ENCODE data around the gene WASF1. TPM values are rescaled to one million over a fixed set of nuclear protein-coding genes. Genes with fewer than 3 reads are reported as not detected.

WASF1 gene
- 8.0 and 22.8 TPM in 2 replicates for total RNA-seq

DNA sequence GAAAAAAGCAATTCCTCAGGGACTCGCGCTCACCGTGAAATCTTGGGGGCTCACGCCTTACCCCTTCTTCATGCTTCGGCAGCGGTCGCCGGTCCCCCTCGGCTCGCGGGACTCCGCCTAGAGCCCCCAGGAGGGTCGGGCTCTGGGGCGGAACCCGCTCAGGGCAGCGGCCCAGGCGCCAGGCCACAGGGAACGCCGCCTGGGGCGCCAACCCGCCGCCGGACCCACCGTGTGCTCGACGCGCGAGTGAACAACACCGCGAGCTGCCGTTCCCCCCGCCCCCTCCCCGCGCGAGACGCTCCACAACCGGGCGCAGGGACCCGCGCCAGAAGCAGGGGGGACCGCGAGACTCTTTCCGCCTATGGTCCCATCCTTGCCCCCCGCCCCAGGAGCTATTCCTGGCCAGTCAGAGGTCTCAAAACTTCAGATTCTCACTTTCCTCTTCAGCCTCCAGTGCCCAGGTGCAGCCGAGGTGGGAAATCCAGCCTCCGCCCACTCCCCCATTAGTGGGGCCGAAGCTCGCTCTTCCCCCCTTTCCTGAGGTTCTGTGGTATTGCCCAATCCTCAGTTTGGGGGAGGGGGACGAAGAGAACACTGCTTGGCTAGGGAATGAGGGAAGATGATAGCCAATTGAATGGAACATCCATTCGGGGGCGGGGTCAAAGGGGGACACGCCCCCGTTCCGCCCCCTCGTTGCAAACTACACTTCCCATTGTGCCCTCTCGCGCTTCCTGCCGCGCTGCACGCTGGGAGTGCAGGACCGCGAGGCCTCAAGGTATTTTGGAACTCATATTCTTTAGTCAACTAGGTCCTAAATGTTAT lies at the start of gene WASF1:
Gene WASF1, minus strand, starts transcription at position 265 of the 822 bp plus-strand sequence. CDS start 52,069 bp downstream, outside the sequence.
- DNase-seq (ENCODE audit: low read depth) = peak; percentile 95

DNA sequence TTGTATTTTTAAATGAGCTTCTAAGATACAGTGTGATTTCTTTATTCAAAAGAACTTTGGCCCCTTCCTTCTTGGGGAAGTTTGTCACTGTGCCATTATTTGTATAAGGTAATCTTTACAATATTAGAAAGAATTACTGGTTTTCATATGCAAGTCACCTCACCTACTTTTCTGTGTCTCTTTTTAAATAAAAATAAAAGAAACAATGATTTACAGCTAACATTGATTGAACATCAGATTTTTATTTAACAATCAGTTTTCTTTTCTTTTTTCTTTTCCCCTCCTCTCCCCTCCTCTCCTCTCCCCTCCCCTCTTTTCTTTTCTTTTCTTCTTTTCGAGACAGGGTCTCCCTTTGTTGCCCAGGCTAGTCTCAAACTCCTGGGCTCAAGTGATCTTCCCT lies 46.8 kb upstream of the WASF1 start:
- DNase-seq (ENCODE audit: low read depth) = no peak

DNA sequence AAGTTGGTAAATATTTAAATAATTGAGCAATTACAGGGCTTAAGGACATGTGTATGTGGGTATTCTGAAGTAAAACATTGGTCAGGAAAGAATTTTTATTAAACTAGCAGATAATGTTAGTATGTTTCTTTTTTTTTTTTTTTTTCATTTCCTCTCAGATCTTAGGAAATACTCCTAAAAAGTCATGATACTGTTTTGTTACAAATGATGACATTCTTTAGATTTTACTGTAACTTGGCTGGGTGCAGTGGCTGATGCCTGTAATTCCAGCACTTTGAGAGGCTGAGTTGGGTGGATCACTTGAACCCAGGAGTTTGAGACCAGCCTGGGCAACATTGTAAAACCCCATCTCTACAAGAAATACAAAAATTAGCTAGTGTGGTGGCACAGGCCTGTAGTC lies 42.3 kb upstream of the WASF1 start:
- no peak for DNase-seq (ENCODE audit: low read depth)

DNA sequence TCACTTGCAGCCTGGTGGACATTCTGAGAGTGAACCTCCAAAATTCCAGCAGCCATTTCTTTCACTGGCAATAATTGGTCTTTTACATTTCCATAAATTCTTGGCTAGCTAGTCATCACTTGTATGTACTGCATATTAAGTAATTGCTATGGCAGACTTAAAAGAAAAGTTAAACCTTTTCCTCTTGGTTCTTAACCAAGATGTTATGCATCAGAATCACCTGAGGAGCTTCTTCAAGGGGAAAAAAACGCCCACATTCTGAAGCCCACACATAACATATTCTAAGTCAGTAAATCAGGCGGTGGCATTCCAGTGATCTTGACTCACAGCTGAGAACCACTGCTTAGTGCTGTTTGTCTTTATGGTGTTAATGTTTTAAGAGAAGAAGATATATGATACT lies 37.8 kb upstream of the WASF1 start:
- peak; percentile 88 for DNase-seq (ENCODE audit: low read depth)

DNA sequence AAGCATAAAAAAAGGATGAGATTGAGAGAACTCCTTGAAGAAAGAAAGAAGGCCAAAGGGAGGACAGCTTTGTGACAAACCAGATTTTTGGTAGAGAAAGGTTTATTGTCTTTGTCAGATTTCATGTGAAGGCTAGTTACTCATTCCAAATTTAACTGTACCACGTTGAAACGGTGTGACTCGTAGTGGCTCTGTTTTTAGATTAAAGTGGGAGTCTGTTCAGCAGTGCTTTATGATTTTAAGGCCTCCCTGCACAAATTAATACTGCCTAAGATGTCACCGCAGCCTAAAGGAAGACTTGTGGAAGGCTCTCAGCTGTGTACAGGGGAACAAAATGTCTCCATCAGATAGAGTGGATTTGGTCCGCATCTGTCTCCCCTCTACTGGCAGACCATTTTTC lies 36.7 kb upstream of the WASF1 start:
- no peak for DNase-seq (ENCODE audit: low read depth)

DNA sequence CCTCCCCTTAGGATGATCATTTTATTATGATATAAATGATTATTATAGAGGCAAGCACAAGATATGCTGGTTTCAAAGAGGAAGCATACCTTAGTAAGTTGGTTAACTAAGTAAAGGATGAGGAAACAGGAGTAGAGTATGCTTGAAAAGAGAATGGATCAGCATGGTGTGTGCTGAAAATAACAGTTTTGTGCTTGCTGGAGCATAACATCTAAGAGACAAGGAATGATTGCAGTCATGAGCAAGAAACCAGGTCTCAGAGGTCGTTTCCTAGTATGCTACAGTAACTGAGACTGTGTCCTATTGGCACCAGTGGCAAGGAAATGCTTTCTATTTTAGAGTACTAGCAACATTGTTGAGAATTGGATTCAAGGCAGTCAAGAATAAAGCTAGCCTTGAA lies 34.9 kb upstream of the WASF1 start:
- DNase-seq (ENCODE audit: low read depth) = peak; percentile 83

DNA sequence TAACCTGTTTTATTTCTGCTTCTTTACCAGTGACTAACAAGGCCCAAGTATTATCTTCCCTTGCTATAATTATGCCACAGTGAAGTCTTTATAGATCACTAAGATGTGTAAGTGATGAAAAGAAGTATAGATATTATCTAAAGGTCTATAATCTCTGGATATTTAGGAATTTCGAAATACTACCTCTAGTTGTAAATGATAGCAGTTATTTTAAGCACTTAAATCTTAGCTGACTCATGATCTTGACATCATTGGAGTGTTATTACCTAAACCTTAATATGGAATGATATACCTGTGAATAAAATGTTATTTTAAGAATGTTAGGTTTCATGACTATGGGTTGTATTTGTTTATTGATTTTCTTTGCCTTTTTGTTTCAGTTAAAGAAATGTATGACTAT lies 32.3 kb upstream of the WASF1 start:
- DNase-seq (ENCODE audit: low read depth) = no peak

DNA sequence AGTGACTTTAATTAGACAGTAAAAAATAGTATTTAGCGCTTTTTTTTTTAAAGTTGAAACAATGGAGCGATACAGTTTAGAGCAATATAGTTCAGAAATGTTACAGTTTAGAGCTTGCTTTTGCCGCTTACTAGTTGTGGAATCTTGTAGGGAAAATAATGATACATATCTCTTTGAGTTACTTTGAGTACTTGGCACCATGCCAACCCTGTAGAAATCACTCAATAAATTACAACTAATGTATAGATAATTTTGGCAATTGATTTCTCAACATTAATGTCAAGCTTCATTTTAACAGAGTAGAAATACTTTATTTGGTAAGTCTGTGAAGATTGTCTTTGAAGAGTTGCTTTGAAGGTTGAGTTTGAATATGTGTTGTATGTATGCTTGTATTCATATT lies 28.2 kb upstream of the WASF1 start:
- no peak for DNase-seq (ENCODE audit: low read depth)

DNA sequence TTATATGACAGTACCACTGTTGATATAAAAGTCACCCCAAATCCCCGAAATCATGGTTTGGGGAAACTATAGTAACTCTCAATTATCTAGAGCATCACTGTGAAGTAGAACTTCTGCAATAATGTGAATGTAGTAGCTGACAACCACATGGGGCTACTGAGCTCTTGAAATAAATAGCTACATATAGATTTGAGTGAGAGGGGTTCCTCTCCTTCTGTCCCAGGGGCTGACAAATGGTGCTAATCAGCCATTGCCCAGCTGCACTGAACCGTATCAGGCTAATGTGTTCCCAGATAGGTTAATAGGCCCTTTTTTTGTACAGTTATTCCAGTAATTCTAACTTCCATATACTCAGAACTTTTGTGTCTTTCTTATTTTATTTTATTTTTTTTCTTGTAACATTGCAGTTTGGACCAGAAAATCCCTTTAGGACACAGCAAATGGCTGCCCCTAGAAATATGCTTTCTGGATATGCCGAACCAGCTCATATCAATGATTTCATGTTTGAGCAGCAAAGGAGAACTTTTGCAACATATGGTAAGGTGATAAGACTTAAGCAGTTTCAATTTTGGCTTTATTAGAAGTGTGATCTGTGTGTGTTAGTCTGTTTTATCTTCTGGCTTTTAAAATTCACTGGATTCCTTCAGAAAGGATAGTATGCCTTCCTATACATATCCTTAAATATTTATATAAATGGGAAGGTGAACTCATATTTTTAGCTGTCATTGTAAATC lies 21.8 kb upstream of the WASF1 start:
- no peak for DNase-seq (ENCODE audit: low read depth)

DNA sequence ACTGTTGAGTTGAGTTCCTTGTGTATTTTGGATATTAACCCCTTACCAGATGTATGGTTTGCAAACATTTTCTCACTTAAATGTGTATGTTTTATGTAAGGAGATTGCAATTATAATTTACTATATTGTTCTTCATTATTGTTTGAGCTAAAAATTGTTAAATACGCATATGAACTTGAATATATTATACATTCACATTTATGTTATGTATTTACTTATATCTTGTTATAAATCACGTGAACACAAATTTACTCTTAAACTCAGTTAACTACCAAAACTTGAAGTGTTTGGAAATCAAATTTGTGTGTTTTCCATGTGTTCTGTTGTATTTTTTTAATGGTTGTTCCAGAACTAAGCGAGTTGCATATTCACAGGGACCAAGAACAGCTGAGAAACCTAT lies 19.1 kb upstream of the WASF1 start:
- no peak for DNase-seq (ENCODE audit: low read depth)

DNA sequence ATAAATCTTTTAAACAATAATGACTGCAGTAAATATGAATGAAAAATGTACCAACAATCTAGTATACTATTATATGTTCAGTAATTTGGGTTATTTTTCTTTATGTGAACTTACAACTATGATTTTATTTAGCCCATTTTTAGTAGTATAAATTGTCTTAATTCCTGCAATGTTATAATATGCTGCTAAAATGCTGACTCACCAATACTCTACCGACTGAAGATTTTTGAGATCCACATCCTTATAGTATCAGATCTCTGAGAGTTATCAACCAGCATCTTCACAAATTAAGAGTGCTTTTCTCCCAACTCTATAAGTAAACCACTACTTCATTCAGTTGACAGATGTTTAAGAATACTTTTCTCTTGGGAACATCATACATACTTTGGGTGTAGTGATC lies 17.4 kb upstream of the WASF1 start:
- DNase-seq (ENCODE audit: low read depth) = no peak

DNA sequence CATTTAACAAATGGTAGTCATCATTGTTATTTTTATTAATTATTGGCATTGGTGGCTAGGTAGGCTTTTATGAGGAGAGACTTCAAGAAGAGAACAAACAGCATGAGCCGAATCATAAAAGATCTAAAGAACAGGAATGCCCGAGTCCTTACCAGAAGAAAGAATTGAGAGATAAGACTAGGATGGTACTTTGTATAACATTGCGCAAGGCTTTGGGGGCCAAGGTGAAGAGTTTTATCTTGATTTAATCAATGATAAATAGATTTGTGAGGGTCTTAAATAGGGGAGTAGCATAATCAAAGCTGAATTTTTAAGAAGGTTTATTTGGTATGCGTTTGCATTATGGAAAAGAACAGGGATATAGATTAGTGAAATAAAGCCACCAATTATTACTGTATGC lies 16.2 kb upstream of the WASF1 start:
- no peak for DNase-seq (ENCODE audit: low read depth)

DNA sequence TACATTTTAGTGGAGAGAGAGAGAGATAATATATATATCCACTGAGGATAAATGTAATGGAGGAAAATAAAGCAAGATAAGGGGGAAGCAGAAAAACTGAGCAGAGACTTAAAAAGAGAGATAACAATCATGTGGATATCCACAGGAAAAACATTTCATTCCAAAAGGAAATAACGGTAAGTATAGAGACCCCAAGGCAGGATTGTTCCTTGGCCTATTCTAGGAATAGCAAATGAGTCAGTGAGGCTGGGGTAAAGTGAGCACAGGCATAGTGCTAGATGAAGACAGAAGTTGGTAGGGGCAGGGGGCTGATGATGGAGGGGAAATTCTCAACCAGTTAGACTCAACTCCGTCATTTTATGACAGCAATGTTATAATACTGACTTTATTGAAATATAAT lies 12.0 kb upstream of the WASF1 start:
- DNase-seq (ENCODE audit: low read depth) = no peak

DNA sequence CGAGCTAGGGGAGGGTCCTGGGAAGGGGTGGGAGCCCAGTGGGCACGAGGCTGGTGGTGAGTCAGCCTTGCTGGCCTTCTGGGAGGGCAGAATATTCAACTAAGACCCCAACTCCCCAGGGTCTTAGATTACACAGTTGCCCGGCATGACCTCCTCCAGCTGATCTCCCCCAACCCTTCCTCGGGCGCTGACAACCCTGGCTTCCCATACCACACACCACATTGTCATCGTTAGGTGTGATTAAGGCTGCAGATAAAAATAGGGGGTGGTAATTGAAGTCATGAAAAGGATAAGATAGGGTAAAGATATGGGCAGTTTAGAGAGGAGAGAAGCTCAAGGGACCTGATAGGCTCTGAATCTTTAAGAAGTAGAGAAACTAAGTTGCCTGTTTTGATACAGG lies 11.3 kb upstream of the WASF1 start:
- no peak for DNase-seq (ENCODE audit: low read depth)

DNA sequence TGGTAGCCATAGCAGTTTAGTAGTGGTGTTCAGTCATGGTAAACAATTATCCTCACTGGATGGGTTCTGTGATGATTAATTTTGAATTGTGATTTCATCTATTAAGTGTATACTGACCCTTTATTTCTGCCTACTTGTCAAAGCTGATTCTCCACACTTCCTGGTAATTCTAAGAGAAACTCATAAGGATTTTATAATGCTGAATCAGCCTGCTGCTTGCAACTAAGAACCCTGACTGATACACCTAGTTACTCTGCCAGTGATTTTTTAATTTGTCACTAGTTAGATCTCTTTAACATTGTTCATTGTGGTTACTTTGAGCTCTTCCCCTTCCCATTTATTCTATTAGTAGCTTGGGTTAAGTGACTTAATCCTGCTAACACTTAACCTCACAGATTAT lies 9.3 kb upstream of the WASF1 start:
- DNase-seq (ENCODE audit: low read depth) = peak; percentile 76

DNA sequence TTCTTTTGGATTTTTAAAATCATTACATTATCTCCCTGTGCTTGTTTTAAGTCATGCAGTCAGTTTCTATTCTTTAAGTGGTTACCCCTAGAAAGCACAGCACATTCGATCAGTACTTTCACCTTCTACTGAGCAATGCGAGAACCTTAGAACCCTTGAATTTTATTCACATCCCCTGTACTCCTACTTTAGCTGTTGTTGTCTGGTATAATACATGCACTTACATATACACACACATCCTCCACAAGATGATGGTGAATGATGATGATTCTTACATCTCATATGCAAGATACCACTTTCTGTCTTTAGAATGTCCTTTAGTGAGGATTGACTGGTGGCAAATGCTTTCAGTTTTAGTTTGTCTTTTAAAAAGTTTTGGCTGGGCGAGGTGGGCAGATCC lies 6.4 kb upstream of the WASF1 start:
- DNase-seq (ENCODE audit: low read depth) = no peak

DNA sequence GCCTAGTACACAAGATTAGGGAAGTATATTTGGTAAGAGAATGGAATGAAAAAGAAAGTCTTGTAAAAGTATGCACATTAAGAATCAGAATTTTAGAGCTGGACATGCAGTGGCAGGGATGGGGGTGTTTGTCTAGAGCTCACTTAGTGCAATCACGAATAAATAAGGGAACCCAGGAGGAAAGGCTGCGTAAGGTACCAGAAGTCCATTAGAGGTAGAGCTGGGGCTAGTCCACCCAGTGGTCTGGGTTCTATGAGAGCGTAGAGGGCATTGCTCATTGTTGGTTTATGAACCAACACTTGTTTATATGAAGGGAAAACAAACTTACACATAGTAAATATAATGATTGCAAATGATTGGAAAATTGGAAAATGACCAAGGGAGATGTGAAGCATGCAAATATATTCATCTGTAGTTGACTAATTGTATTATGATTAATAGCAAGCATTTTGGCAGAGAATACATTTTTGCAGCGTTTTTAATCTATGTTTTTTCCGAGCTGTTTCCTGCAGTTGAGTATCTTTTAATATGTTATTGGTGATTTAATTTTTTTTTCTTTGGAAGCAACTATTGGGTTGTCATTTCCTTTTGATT lies 3.9 kb upstream of the WASF1 start:
- DNase-seq (ENCODE audit: low read depth) = no peak

DNA sequence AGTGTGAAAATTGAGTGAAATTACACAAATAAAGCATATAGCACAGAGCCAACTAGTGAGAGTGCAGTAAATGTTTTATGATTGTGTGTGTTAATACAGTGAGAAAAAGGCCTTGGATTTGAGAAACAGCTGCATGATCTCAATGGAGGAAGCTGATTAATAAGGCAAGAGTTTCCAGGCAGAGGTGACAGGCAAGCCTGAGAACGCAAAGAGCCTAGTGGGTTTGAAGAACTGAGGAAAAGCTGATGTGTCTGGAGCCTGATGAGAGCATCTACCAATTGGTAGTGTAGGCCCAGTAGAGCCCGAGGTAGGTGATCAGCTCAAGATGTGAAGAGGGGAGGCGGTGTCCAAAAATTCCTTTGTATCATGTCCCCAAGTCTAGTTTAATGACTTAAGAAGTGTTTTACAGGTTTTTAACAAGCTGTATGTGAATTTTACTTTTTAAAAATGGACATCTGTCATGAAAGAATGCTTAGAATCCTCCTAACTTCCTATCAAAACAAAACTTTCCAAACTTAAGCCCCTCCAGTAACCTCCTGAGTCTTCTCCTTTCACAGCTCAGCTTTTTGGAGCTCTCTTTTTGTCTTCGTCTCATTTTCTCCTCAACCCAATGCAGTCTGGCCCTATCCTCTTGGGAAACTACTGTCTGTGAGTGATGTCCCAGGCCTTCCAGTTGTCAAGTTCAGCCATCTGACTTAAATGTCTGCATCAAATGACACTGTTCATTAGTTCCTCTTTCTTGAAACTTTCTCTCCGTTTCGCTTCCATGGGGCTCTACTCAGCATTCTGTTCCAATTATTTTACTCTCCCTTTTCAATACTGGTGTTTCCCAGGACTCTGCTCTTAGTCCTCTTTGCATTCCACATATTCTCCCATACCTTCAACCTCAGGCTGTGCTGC lies 1.9 kb upstream of the WASF1 start:
- DNase-seq (ENCODE audit: low read depth) = no peak

DNA sequence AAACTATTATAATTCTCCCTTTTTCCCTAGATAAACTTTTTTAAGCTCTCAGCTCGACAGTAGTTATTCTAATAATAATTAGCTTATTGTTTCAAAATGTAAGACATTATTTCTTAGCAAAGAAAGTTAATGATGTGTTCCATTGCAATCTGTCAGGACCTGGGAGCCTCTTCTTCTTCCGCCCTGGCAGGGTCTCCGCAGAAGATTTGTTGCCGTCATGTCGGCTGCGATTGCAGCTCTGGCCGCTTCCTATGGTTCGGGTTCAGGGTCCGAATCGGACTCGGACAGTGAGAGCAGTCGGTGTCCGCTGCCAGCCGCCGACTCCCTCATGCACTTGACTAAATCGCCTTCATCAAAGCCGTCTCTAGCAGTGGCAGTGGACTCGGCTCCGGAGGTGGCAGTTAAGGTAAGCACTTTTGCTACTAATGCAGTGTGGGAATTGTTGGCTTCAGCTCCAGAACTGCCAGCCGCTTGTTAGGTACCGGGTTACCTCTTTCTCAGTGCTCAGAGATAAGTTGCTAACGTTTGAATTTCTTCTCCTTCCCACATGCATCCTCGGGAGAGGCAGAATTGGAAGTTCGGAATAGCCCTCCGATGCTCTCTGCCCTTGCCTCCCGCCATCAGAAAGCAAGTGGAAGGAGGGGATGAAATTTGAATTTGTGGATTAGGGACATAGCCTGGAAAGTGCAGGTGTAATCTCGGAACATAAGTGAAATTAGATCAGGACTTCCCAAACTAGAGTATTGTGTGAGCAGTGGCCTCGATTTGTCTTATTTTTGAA lies 948 bp upstream of the WASF1 start, which contains the start of gene CDC40:
Gene CDC40, plus strand, starts transcription at position 200 of the 781 bp plus-strand sequence. Its CDS starts 18 bp downstream, at position 218.
- no peak for DNase-seq (ENCODE audit: low read depth)

DNA sequence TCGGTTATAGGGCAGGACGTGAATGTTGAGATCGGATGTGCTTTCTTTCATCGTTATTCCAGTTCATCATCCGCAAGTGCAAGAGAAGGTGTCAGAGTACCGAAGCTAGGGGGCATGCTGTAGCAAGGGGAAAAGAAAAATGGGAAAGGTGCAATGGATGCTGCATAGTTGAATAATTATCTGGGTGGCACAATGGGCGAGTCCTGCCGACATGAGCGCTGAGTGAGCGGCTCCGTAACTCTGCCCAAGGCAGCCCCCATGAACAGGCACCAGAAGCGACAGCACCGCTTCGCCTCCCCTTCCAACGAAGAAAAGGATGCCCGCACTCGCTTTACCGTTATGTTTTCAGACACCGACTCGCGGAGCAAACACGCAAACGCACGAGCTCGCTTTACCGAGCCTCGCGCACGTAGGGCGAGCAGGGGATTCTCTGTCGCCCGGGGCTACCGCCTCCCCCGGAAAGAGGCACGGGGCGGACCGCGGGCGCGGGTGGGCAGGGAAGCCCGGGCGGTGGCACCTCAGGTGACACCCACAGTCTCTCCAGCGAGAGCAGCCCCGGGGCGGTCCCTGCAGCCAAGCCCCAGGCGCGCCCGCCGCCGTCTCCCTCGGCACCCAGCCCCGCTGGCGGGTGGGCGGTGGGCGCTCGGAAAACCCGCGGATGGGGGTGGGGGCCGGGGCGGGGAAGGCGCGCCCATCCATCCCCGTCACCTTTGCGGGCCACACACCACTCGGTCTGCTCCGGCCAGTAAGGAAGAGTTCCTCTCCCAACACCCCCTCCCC lies 654 bp downstream of the WASF1 start:
- peak; percentile 83 for DNase-seq (ENCODE audit: low read depth)

Measured in renal cortical epithelial cell (primary cell).